ENCODE results near the gene HTR4.

DNA sequence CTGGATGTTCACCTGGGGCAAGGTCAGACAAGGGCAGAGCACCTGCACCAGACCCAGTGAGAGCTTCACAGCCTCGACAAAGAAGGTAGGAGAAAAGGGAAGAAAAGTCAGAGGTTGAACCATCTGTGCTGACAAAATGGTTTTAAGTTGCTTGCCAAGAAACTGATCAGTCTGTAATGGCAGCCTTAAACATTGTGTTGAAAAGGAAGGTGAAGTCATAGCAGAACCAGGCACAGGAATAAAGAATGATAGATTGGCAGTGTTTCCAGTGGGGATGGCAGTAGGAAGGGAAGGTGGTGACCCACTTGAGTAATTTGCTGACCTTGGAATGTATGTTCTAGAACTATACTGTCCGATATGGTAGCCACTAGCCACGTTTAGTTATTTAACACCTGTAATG lies 34.2 kb downstream of the HTR4 start:
- TF ChIP-seq, protein P1, sequence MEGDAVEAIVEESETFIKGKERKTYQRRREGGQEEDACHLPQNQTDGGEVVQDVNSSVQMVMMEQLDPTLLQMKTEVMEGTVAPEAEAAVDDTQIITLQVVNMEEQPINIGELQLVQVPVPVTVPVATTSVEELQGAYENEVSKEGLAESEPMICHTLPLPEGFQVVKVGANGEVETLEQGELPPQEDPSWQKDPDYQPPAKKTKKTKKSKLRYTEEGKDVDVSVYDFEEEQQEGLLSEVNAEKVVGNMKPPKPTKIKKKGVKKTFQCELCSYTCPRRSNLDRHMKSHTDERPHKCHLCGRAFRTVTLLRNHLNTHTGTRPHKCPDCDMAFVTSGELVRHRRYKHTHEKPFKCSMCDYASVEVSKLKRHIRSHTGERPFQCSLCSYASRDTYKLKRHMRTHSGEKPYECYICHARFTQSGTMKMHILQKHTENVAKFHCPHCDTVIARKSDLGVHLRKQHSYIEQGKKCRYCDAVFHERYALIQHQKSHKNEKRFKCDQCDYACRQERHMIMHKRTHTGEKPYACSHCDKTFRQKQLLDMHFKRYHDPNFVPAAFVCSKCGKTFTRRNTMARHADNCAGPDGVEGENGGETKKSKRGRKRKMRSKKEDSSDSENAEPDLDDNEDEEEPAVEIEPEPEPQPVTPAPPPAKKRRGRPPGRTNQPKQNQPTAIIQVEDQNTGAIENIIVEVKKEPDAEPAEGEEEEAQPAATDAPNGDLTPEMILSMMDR (IDR thresholded peaks at IDR 0.05): no peak
- no peak for TF ChIP-seq EZH2 (IDR thresholded peaks at IDR 0.05)

Measured in neural progenitor cell (in vitro differentiated cells).